ENCODE data around the gene RNF213.

The RNF213 gene

DNA sequence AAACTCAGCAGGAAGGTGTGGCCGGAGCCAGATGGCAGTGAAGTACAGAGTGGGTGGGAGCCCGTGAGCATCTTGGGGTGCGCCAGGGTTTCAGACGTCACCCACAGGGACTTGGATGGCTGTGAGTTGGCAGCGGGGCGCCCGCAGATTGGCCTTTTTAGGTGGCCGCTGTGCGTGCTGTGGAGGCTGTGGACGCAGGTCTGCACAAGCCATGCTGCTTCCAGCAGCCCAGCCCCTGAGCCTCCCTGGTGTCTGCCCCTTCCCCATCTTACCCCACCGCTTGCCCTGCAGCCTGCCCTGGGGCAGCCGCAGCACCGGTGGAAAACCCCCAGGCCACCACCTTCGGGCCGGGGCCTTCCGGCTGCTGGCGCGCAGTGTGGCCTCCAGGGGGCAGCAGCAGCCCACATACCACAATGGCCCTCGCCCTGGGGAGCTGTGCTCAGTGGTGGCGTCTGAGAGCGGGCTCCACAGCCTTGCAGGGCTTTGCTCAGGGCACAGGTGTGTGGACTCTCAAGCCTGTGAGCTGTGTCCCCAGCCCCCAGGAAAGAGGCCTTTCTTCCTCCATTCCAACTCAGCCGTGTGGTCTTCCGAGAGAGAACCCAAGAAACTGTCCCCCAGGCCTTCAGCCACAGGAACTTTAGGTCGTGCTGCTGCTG, 166.1 kb downstream of the RNF213 start:
- peak; percentile 40 for DNase-seq (ENCODE audit: low read depth, low spot score)

GRCh38 chr17:80427366-80428282, 167.0 kb downstream of the RNF213 start:
- no peak overlapping the region for H3K4me3 ChIP-seq (ENCODE audit: low read depth, low read length)
- DNase-seq (ENCODE audit: low read depth, low spot score), result no peak
- TF ChIP-seq CTCF (IDR thresholded peaks at IDR 0.05; ENCODE audit: low read depth, low read length), result no peak
- in situ Hi-C loops (cut with HindIII; ENCODE audit: low sequenced_read_pairs), result no loop called here

More for the DNA sequence above, 166.1 kb downstream of the RNF213 start:
- no peak overlapping the region for H3K4me3 ChIP-seq (ENCODE audit: low read depth, low read length)
- TF ChIP-seq CTCF (IDR thresholded peaks at IDR 0.05; ENCODE audit: low read depth, low read length), result peak; percentile 95
- in situ Hi-C loops (cut with HindIII; ENCODE audit: low sequenced_read_pairs), result no loop called here

DNA sequence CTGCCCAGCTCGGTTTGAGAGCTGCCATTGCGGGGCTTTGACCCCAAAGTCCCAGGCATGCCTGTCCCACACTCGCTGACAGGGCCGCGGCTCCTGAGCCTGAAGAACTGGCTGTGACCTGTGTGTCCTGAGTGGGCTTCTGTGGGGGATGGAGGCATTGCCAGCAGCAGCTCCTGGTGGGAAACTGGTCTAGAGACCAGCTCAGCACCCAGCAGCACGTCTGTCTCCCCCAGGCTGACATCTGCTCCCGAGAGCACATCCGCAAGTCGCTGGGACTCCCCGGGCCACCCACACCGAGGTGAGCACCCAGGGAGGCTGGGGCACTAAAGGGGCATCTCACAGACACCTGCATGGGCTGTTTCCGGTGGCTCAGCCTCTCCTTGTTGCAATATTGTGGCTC, 167.7 kb downstream of the RNF213 start:
- DNase-seq (ENCODE audit: low read depth, low spot score), result no peak
- no peak overlapping the region for H3K4me3 ChIP-seq (ENCODE audit: low read depth, low read length)
- in situ Hi-C loops (cut with HindIII; ENCODE audit: low sequenced_read_pairs), result no loop called here
- TF ChIP-seq CTCF (IDR thresholded peaks at IDR 0.05; ENCODE audit: low read depth, low read length), result no peak

- in situ Hi-C loops (cut with HindIII; ENCODE audit: low sequenced_read_pairs), result no loop called here
- no peak overlapping the region for H3K4me3 ChIP-seq (ENCODE audit: low read depth, low read length)
- TF ChIP-seq CTCF (IDR thresholded peaks at IDR 0.05; ENCODE audit: low read depth, low read length), result no peak
- no peak for DNase-seq (ENCODE audit: low read depth, low spot score)
These were observed 168.1 kb downstream of the RNF213 start for GRCh38 chr17:80428796-80429195.

DNA sequence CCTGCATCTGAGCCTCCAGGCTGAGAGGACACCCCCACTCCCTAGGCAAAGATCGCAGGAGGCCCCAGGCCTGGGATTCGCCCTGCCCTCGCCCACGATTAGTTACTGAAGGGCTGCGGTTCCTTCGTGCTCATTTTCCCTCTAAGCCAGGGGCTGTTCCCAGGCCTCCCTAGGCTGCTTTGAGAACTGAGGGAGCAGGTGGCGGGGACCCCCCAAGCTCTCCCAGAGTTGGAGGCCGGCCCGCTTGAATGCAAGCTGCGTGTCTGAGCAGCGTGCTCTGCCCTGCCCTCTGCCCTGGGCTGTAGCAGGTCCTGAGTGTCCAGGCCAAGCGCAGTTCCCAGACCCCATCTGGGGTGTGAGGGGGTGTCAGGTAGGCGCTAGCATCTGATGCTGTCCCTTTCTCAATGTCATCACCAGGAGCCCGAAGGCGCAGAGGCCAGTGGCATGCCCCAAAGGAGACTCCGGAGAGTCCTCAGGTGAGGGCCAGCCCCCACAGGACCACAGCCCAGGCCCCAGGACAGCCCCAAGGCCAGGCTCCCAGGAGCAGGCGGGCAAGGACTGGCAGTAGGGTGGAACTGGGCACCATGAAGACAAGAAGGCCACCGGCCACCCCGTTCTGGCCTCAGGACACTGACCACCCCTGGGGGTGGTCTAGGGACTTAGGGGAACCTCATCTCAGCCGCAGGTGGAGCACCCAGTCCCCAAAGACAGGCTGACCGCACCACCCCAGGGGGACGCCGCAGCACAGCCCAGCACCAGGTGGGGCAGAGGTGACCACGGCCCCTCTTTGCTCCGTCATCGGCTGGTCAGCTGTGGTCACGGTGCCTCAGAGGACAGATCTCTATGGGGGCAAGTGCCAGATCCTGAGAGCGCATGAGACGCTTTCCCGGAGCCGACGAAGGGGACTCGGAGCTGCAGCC, 169.0 kb downstream of the RNF213 start:
- DNase-seq (ENCODE audit: low read depth, low spot score), result no peak
- no peak overlapping the region for H3K4me3 ChIP-seq (ENCODE audit: low read depth, low read length)
- no peak for TF ChIP-seq CTCF (IDR thresholded peaks at IDR 0.05; ENCODE audit: low read depth, low read length)
- in situ Hi-C loops (cut with HindIII; ENCODE audit: low sequenced_read_pairs), result no loop called here

Data from astrocyte of the spinal cord (primary cell).